ENCODE measurements around the gene MARVELD1.
"Not testable (repeated sequence)": the region's sequence is repeated elsewhere in the genome, so short reads cannot be mapped to it uniquely, and the experiment has no call there.

MARVELD1 gene

DNA sequence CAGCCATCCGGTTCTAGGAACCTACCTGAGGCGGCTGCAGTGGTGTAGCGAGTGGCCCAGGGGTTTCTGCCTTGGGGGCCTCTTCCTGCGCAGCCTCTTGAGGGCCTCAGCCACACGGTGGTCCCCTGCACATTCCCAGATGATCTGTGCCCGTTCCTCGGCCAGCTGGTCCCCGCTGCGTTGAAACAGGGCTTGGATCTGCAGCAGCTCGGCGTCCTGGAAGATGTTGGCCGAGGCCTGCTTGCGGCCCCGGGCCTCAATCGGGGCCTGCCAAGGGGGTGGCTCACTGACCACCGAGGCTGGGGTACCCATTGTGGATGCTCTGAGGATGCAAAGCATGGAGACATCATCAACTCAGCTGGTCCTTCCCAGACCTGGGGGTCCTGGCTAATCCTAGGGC, 33.9 kb upstream of the MARVELD1 start:
- Histone ChIP-seq H4K20me1 (ENCODE audit: insufficient read depth, low read length) (0 out of 2 replicates have a peak, but pooled peaks cover 4% of the 10 kb centered on the region), H2AFZ (ENCODE audit: low read depth, low read length) (no peak overlapping the region)

DNA sequence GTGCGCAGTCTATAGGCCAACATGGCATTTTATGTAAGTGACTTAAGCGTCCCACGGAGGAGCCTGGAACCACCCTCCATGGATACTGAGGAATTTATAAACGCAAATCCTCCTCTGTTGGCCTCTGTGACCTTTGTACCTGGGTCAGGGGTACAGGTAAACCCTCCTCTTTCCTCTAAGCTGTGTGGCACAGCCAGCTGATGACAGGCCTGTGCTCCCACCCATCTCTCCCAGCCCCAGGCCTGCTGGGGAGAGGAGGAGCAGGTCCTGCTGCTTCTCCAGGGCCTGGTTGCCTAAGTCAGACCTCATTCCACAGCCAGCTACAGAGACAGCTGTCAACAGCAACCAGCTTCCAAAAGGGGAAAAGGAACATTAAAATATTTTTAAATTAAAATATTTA, 31.5 kb upstream of the MARVELD1 start:
- no peak for TF ChIP-seq EZH2phosphoT487 (IDR thresholded peaks at IDR 0.05; ENCODE audit: low read depth)
- TF ChIP-seq, protein P1, sequence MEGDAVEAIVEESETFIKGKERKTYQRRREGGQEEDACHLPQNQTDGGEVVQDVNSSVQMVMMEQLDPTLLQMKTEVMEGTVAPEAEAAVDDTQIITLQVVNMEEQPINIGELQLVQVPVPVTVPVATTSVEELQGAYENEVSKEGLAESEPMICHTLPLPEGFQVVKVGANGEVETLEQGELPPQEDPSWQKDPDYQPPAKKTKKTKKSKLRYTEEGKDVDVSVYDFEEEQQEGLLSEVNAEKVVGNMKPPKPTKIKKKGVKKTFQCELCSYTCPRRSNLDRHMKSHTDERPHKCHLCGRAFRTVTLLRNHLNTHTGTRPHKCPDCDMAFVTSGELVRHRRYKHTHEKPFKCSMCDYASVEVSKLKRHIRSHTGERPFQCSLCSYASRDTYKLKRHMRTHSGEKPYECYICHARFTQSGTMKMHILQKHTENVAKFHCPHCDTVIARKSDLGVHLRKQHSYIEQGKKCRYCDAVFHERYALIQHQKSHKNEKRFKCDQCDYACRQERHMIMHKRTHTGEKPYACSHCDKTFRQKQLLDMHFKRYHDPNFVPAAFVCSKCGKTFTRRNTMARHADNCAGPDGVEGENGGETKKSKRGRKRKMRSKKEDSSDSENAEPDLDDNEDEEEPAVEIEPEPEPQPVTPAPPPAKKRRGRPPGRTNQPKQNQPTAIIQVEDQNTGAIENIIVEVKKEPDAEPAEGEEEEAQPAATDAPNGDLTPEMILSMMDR (IDR thresholded peaks at IDR 0.05; ENCODE audit: low read depth, low read length), result no peak
- Histone ChIP-seq H3K9ac (ENCODE audit: low read length) (no peak overlapping the region), H3K4me3 (ENCODE audit: low read length) (no peak overlapping the region), H3K27ac (ENCODE audit: low read length) (no peak overlapping the region), H2AFZ (ENCODE audit: low read depth, low read length) (no peak overlapping the region), H4K20me1 (ENCODE audit: insufficient read depth, low read length) (0 out of 2 replicates have a peak, but pooled peaks cover 1% of the 10 kb centered on the region), H3K79me2 (ENCODE audit: low read length) (no peaks in the 10 kb centered on the region), H3K9me3 (ENCODE audit: insufficient read depth, low read length) (no peaks in the 10 kb centered on the region), H3K36me3 (replicated peaks; ENCODE audit: low read depth, low read length) (no peaks in the 10 kb centered on the region), H3K27me3 (ENCODE audit: low read depth, low read length) (no peaks in the 10 kb centered on the region), H3K4me1 (ENCODE audit: low read length) (peaks cover 8% of the 10 kb centered on the region), H3K4me2 (ENCODE audit: low read length) (no peak overlapping the region)

More for the DNA sequence above, 33.9 kb upstream of the MARVELD1 start:
- H3K79me2 ChIP-seq (ENCODE audit: low read length), result no peaks in the 10 kb centered on the region
- H3K4me3 ChIP-seq (ENCODE audit: low read length), result no peak overlapping the region
- H3K27ac ChIP-seq (ENCODE audit: low read length), result no peak overlapping the region
- H3K4me2 ChIP-seq (ENCODE audit: low read length), result no peak overlapping the region
- H3K36me3 ChIP-seq (replicated peaks; ENCODE audit: low read depth, low read length), result peaks cover 6% of the 10 kb centered on the region
- H3K27me3 ChIP-seq (ENCODE audit: low read depth, low read length), result no peaks in the 10 kb centered on the region
- no peaks in the 10 kb centered on the region for H3K9me3 ChIP-seq (ENCODE audit: insufficient read depth, low read length)
- H3K9ac ChIP-seq (ENCODE audit: low read length), result no peak overlapping the region
- TF ChIP-seq EZH2phosphoT487 (IDR thresholded peaks at IDR 0.05; ENCODE audit: low read depth), result no peak
- TF ChIP-seq, protein P1 (IDR thresholded peaks at IDR 0.05; ENCODE audit: low read depth, low read length), result no peak
- peaks cover 8% of the 10 kb centered on the region for H3K4me1 ChIP-seq (ENCODE audit: low read length)

DNA sequence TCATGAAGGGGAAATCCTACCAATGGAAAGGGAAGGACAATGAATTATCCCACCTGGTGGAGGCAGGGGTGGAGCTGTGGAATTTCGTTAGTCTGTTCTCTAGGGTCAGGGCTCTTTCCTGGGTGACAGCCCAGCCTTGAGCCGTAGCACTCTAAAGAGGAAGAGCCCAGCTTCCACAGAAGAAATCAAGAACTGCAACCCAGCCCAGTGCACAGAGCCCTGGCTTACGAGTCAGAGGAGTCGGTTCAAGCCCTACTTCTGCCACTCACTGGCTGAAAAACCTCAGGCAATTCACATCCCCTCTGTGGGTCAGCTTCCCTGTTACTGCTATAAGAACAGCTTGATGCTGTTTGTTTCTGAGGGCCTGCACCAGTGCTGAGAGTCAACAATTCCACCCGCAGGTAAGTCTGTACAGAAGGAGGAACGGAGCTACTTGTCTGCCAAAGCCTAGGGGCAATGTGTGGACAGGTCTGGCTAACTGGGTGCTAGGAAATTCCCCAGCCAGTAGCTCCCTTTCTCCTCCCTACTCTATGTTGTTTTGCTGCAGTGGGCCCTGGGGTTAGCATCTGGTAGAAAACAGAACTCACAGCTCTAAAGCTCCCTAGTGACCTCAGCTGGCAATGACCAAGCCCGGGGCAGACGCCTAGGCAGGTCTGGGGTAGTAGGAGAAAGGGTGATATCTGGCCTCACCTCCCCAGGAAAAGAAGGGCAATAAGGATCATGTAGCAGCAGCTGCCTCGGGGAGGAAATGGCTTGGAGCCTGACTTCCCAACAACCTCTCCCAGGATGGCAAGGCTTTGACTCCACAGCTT, 29.8 kb upstream of the MARVELD1 start:
- no peak overlapping the region for H3K4me3 ChIP-seq (ENCODE audit: low read length)
- H3K79me2 ChIP-seq (ENCODE audit: low read length), result no peaks in the 10 kb centered on the region
- no peak overlapping the region for H3K9ac ChIP-seq (ENCODE audit: low read length)

DNA sequence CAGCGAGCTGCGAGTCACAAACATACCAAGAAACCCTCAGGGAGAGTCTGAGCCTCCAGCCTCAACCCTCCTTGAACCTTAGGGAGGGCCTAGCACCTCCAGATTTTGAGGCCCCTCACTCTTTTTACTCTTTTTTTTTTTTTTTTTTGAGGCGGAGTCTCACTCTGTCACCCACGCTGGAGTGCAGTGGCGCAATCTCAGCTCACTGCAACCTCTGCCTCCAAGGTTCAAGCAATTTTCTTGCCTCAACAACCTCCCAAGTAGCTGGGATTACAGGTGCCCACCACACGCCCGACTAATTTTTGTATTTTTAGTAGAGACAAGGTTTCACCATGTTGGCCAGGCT, 29.2 kb upstream of the MARVELD1 start:
- not testable (repeated sequence) for H3K4me3 ChIP-seq (ENCODE audit: low read length); H3K9me3 ChIP-seq (ENCODE audit: insufficient read depth, low read length); H4K20me1 ChIP-seq (ENCODE audit: insufficient read depth, low read length); H3K36me3 ChIP-seq (replicated peaks; ENCODE audit: low read depth, low read length); H3K79me2 ChIP-seq (ENCODE audit: low read length); H2AFZ ChIP-seq (ENCODE audit: low read depth, low read length); H3K4me1 ChIP-seq (ENCODE audit: low read length); H3K4me2 ChIP-seq (ENCODE audit: low read length); H3K27ac ChIP-seq (ENCODE audit: low read length); H3K9ac ChIP-seq (ENCODE audit: low read length); H3K27me3 ChIP-seq (ENCODE audit: low read depth, low read length)

More for the DNA sequence above, 29.8 kb upstream of the MARVELD1 start:
- no peaks in the 10 kb centered on the region for H4K20me1 ChIP-seq (ENCODE audit: insufficient read depth, low read length)
- no peak overlapping the region for H3K4me2 ChIP-seq (ENCODE audit: low read length)
- no peak overlapping the region for H3K27ac ChIP-seq (ENCODE audit: low read length)
- H2AFZ ChIP-seq (ENCODE audit: low read depth, low read length), result no peak overlapping the region
- no peaks in the 10 kb centered on the region for H3K27me3 ChIP-seq (ENCODE audit: low read depth, low read length)
- H3K36me3 ChIP-seq (replicated peaks; ENCODE audit: low read depth, low read length), result no peaks in the 10 kb centered on the region
- TF ChIP-seq EZH2phosphoT487 (IDR thresholded peaks at IDR 0.05; ENCODE audit: low read depth), result no peak
- TF ChIP-seq, protein P1 (IDR thresholded peaks at IDR 0.05; ENCODE audit: low read depth, low read length), result no peak
- no peaks in the 10 kb centered on the region for H3K9me3 ChIP-seq (ENCODE audit: insufficient read depth, low read length)
- peaks cover 9% of the 10 kb centered on the region for H3K4me1 ChIP-seq (ENCODE audit: low read length)
